ENCODE measurements around the gene CTRL.
"Not testable (repeated sequence)": the region's sequence is repeated elsewhere in the genome, so short reads cannot be mapped to it uniquely, and the experiment has no call there.

Gene CTRL

DNA sequence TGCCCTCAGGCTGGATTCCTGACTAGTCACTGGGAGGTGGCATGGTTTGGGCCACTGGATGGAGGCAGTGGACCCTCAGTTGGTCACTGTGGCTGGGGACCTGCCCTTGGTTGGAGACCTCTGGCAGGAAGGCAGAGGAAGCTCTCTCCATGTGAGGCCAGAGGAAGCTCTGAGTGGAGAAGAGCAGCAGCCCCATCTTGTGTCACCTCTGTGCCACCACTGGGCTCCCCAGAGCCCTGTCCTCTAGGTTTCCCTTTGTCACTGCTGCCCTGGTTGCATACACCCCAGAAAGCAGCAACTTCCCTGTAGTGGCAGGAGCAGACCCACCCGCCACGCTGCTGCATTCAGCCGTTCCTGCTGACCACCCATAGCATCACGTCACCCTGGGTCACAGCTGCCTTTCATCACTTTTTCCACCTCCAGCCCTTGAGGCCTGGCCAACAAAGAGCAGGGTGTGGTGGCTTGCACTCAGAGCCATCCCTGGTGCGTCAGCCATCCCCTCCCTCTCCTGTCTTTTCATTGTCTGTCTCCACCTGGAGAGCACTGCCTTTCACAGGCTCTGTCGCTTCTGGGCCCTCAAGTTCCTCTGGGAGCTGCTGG is 11.9 kb downstream of the CTRL start:
- Histone ChIP-seq H3K9me3 (ENCODE audit: control insufficient read depth, low read length) (no peaks in the 10 kb centered on the region), H3K4me3 (ENCODE audit: extremely low read depth, insufficient read depth, low read length, poor library complexity, severe bottlenecking) (no peak overlapping the region), H3K36me3 (ENCODE audit: control insufficient read depth, insufficient read depth, low read length) (peaks cover 15% of the 10 kb centered on the region), H3K4me1 (ENCODE audit: control insufficient read depth, insufficient read depth, low read length, poor library complexity, severe bottlenecking) (peaks cover 36% of the 10 kb centered on the region), H3K27ac (ENCODE audit: low read depth, low read length, severe bottlenecking) (no peak overlapping the region)
- 88 to 97% methylated on average over 4 to 5 of the region's 6 CpGs for WGBS, 2 experiments (ENCODE audit: insufficient coverage in 2 of 2)

DNA sequence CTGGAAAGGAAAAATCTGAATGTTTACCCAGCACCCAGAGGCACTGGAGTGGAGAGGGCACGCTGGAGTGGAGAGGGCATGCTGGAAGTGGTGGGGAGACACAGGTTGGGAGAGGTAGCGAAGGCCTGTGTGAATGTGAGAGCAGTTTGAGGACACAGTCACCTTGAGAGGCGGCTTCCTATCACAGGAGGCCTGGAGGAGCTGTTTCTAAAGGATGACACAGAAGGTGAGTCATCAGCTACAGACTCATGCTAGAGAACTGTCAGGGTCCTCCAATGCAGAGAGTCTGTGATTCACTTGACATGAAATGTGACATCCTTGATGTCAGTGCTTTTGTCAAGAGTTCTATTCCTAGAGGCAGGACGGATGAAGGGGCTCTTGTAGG is 13.8 kb downstream of the CTRL start:
- H3K4me3 ChIP-seq (ENCODE audit: extremely low read depth, insufficient read depth, low read length, poor library complexity, severe bottlenecking), result no peak overlapping the region
- H3K36me3 ChIP-seq (ENCODE audit: control insufficient read depth, insufficient read depth, low read length), result peaks cover 16% of the 10 kb centered on the region
- H3K27ac ChIP-seq (ENCODE audit: low read depth, low read length, severe bottlenecking), result peak overlapping the region; percentile 85
- H3K4me1 ChIP-seq (ENCODE audit: control insufficient read depth, insufficient read depth, low read length, poor library complexity, severe bottlenecking), result peaks cover 37% of the 10 kb centered on the region
- no peaks in the 10 kb centered on the region for H3K9me3 ChIP-seq (ENCODE audit: control insufficient read depth, low read length)
- WGBS, 2 experiments (ENCODE audit: insufficient coverage in 2 of 2), result 60 to 71% methylated on average over 1 to 4 of the region's 4 CpGs

DNA sequence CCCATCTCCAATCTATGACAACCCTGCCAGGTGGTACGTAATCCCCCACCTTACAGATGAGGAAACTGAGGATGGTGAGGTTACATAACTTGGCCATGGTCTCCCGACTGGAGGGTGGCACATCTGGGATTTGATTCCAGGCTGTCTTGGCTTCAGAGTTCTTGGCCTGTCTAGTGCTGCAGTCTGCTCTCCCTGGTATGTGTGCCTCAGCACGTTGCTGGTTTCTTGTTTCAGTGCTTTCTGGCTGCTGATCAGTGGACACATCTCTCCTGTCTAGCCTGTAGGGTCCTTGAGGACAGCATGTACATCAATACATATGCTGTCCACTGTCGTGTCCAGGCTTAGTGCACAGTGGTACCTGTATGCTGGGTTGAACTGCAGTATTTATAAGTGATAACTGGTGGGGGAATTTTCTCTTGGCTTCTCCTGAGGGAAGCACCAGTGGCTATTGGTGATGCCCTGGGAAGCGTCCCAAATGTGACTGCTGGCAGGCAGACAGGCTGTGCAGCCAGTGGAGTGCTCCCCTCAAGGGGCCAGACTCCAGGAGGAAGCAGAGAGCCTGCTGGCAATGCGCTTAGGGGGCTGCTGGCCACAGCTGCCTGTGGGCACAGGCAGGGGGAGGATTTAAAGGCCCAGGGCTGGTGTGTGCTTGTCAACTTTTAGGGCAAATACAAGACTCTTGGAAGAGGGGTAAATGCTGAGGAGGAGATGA is 14.4 kb downstream of the CTRL start:
- H3K27ac ChIP-seq (ENCODE audit: low read depth, low read length, severe bottlenecking), result peak overlapping the region; percentile 85
- WGBS, 2 experiments (ENCODE audit: insufficient coverage in 2 of 2), result 85 to 88% methylated on average over 4 to 5 of the region's 6 CpGs

DNA sequence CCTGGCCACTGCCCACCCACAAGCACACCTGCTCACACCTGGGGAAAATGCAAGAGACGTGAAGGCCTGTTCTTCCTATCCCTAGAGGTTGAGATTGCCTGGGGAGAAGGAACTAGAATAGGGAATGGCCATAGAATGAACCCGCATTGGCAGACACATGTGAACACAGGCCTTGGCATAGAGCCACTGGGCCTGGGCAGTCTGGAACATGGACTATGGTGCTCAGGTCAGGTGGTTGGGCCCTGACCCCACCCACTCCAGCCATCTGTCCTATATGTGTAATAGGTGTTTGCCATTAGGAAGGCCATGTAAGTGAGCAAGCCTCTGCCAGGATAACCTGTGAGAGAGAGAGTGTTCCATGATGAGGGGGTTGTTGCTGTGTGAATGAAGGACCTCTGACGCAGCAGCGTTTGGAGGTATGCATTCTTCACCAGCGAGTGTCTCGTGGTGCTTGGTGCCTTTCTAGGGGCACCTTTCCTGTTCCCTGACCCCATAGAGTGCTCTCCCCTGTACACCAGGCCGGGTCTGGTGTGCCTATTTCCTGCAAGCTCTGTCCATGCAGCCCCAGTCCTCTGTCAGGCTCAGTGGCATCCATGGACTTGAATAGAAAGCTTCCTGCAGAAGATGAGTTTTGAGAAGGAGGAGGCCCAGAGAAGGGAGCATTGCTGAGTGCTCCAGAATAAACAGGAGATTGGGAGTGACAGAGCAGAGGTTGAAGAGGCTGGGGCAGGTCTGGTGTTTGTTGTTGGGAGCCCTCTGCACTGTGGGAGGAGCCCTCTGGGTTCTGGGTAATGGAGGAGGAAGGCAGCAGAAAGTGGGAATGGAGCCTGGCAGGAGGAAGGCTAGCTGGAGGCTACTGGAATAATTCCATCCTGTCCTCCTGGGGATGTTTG is 15.6 kb downstream of the CTRL start:
- 90 to 95% methylated on average over 5 to 6 of the region's 7 CpGs for WGBS, 2 experiments (ENCODE audit: insufficient coverage in 2 of 2)
- peaks cover 29% of the 10 kb centered on the region for H3K36me3 ChIP-seq (ENCODE audit: control insufficient read depth, insufficient read depth, low read length)
- H3K4me1 ChIP-seq (ENCODE audit: control insufficient read depth, insufficient read depth, low read length, poor library complexity, severe bottlenecking), result peaks cover 34% of the 10 kb centered on the region
- H3K4me3 ChIP-seq (ENCODE audit: extremely low read depth, insufficient read depth, low read length, poor library complexity, severe bottlenecking), result no peak overlapping the region
- H3K9me3 ChIP-seq (ENCODE audit: control insufficient read depth, low read length), result no peaks in the 10 kb centered on the region
- no peak overlapping the region for H3K27ac ChIP-seq (ENCODE audit: low read depth, low read length, severe bottlenecking)

More for the DNA sequence above, 14.4 kb downstream of the CTRL start:
- H3K36me3 ChIP-seq (ENCODE audit: control insufficient read depth, insufficient read depth, low read length), result peaks cover 17% of the 10 kb centered on the region
- no peaks in the 10 kb centered on the region for H3K9me3 ChIP-seq (ENCODE audit: control insufficient read depth, low read length)
- no peak overlapping the region for H3K4me3 ChIP-seq (ENCODE audit: extremely low read depth, insufficient read depth, low read length, poor library complexity, severe bottlenecking)
- H3K4me1 ChIP-seq (ENCODE audit: control insufficient read depth, insufficient read depth, low read length, poor library complexity, severe bottlenecking), result peaks cover 35% of the 10 kb centered on the region

DNA sequence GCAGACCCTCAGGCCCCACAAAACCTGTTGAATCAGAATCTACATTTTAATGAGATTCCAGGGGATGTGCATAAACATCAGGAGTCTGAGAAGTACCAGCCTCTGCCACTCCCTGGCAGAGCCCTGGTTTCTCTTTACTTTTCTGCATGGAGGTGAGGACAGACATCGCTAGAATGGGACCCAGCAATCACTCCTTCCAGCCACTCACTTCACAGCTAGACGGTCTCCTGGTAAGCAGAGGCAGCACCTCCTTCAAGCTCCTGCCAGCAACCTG is 16.2 kb downstream of the CTRL start:
- peaks cover 28% of the 10 kb centered on the region for H3K36me3 ChIP-seq (ENCODE audit: control insufficient read depth, insufficient read depth, low read length)
- WGBS, 2 experiments (ENCODE audit: insufficient coverage in 2 of 2), result no CpG with 5 or more reads among the region's 2 CpGs
- peaks cover 34% of the 10 kb centered on the region for H3K4me1 ChIP-seq (ENCODE audit: control insufficient read depth, insufficient read depth, low read length, poor library complexity, severe bottlenecking)
- H3K9me3 ChIP-seq (ENCODE audit: control insufficient read depth, low read length); H3K4me3 ChIP-seq (ENCODE audit: extremely low read depth, insufficient read depth, low read length, poor library complexity, severe bottlenecking); H3K27ac ChIP-seq (ENCODE audit: low read depth, low read length, severe bottlenecking): not testable (repeated sequence)

- Histone ChIP-seq H3K4me3 (ENCODE audit: extremely low read depth, insufficient read depth, low read length, poor library complexity, severe bottlenecking) (no peak overlapping the region), H3K36me3 (ENCODE audit: control insufficient read depth, insufficient read depth, low read length) (peaks cover 28% of the 10 kb centered on the region), H3K27ac (ENCODE audit: low read depth, low read length, severe bottlenecking) (peak overlapping the region; percentile 23), H3K4me1 (ENCODE audit: control insufficient read depth, insufficient read depth, low read length, poor library complexity, severe bottlenecking) (peaks cover 34% of the 10 kb centered on the region), H3K9me3 (ENCODE audit: control insufficient read depth, low read length) (no peaks in the 10 kb centered on the region)
- 80 to 82% methylated on average over 5 of the region's 7 CpGs for WGBS, 2 experiments (ENCODE audit: insufficient coverage in 2 of 2)
These were observed 16.7 kb downstream of the CTRL start for GRCh38 chr16:67914758-67915495.

DNA sequence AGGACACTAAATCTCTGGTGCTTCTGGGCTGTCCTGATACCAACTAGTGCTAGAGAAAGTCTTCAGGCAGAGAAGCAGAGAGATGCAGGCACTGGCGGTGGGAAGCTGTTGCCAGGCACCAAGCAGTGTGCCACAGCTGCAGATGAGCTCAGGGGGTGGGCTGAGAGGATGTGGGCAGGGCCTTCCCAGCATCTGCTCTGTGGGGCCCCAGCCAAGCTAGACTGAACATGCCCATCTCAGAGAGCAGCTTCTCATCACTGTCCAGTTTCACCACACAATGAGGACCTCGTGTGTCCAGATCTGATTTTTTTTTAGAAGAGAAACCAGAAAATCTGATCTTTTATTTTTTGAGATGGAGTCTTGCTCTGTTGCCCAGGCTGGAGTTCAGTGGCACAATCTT is 21.5 kb downstream of the CTRL start:
- H3K27ac ChIP-seq (ENCODE audit: low read depth, low read length, severe bottlenecking), result no peak overlapping the region
- WGBS, 2 experiments (ENCODE audit: insufficient coverage in 2 of 2), result 90 to 100% methylated on average over 2 of the region's 2 CpGs

GRCh38 chr16:67909056-67909742 is 22.5 kb downstream of the CTRL start:
- WGBS, 2 experiments (ENCODE audit: insufficient coverage in 2 of 2), result 96 to 97% methylated on average over 34 to 36 of the region's 36 CpGs
- H3K36me3 ChIP-seq (ENCODE audit: control insufficient read depth, insufficient read depth, low read length), result peaks cover 35% of the 10 kb centered on the region

More for the DNA sequence above, 21.5 kb downstream of the CTRL start:
- Histone ChIP-seq H3K4me3 (ENCODE audit: extremely low read depth, insufficient read depth, low read length, poor library complexity, severe bottlenecking) (no peak overlapping the region), H3K9me3 (ENCODE audit: control insufficient read depth, low read length) (no peaks in the 10 kb centered on the region), H3K36me3 (ENCODE audit: control insufficient read depth, insufficient read depth, low read length) (peaks cover 35% of the 10 kb centered on the region), H3K4me1 (ENCODE audit: control insufficient read depth, insufficient read depth, low read length, poor library complexity, severe bottlenecking) (peaks cover 6% of the 10 kb centered on the region)

GRCh38 chr16:67907397-67908180 is 24.1 kb downstream of the CTRL start:
- 91 to 94% methylated on average over 10 of the region's 11 CpGs for WGBS, 2 experiments (ENCODE audit: insufficient coverage in 2 of 2)

More at GRCh38 chr16:67909056-67909742, 22.5 kb downstream of the CTRL start:
- Histone ChIP-seq H3K27ac (ENCODE audit: low read depth, low read length, severe bottlenecking) (no peak overlapping the region), H3K4me1 (ENCODE audit: control insufficient read depth, insufficient read depth, low read length, poor library complexity, severe bottlenecking) (no peaks in the 10 kb centered on the region), H3K9me3 (ENCODE audit: control insufficient read depth, low read length) (no peaks in the 10 kb centered on the region), H3K4me3 (ENCODE audit: extremely low read depth, insufficient read depth, low read length, poor library complexity, severe bottlenecking) (no peak overlapping the region)

More at GRCh38 chr16:67907397-67908180, 24.1 kb downstream of the CTRL start:
- no peaks in the 10 kb centered on the region for H3K4me1 ChIP-seq (ENCODE audit: control insufficient read depth, insufficient read depth, low read length, poor library complexity, severe bottlenecking)
- H3K27ac ChIP-seq (ENCODE audit: low read depth, low read length, severe bottlenecking), result no peak overlapping the region
- H3K4me3 ChIP-seq (ENCODE audit: extremely low read depth, insufficient read depth, low read length, poor library complexity, severe bottlenecking), result no peak overlapping the region
- H3K9me3 ChIP-seq (ENCODE audit: control insufficient read depth, low read length), result no peaks in the 10 kb centered on the region
- peaks cover 44% of the 10 kb centered on the region for H3K36me3 ChIP-seq (ENCODE audit: control insufficient read depth, insufficient read depth, low read length)

Measured in mesodermal cell (in vitro differentiated cells).